HG03521 (cell line): Measurements from ENCODE around the gene WEE1.
"Not testable (repeated sequence)": the region's sequence is repeated elsewhere in the genome, so short reads cannot be mapped to it uniquely, and the experiment has no call there.

Experiments
- ATAC-seq: cut with Tn5 transposase; IDR thresholded peaks from one replicate; pipeline ENCODE4 v1.9.1; 2021; ENCODE audit warnings: mild to moderate bottlenecking, moderate library complexity; ENCODE audit not compliant: unreplicated experiment

Gene WEE1

DNA sequence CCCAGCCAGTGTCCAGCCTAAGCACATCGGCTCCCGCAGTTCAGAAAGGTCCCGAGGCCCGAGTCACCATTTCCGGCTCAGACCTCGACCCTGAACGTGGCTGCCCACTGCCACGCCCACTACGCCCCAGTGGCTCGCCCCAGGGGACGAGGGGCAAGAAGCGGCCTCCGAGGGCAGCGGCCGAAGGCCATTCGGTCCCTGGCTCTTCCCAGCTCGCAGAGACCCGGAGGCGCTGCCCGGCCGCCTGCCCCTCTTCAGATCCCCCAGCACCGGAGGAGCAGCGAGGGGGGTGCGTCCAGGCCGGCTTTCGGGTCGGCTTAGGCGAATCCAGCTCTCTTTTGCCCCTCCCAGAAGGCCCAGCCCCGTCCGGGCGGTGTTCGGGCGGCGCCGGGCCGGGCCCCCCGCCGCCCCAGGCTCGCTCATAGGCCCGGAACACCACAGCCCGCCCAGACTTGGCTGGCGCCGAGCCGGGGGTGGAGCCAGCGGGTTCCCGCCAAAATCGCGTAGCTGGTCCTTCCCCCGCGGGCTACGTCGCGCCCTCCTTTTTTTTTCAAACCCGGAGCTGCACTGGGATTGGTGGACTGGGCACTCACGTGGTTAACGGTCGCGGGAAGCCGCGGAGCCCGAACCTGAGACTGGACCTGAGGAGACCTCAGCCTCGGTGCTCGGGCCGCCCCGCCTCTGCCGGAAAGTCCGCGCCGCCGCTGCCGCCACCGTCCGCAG is at the start of gene WEE1:
Gene WEE1 (plus strand): TSS at position 619 of the 723 bp plus-strand sequence. CDS start 264 bp downstream, outside the sequence.
- peak; percentile 72 for ATAC-seq

DNA sequence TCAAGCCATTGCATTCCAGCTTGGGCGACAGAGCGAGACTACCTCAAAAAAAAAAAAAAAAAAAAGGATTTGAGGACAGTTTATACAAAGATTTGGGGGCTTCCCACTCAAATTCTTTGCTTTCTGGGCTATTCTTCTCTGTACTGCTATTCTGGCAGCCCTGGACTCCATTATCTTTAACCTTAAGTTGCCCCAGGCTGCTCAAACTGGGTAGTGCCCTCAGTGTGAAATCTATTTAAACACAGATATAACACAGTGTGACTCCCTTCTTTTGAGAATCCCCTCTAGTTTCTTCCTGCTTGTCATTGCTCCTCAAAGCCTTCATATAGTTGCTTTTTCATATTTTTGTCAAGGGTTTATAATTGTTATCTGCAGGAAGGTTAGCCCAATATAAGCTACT is 49.5 kb upstream of the WEE1 start:
- ATAC-seq = no peak

DNA sequence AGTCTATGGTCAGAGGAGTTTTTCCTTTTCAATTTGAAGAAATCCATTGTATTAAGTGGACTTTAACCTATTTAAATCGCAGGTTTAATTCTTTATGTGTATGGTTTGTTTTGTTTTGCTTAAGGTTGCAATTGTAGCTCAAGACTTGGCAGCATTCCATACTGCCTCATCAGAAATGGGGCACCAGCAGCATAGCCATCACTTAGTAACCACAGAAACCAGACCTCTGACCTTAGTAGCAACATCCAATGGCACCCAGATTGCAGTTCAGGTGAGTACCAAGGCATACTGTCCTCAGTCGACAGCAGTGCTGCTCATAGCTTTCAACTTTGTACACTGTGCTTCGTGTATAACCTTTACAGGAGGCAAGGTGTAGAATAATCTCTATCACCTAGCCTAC is 48.4 kb upstream of the WEE1 start:
- no peak for ATAC-seq

DNA sequence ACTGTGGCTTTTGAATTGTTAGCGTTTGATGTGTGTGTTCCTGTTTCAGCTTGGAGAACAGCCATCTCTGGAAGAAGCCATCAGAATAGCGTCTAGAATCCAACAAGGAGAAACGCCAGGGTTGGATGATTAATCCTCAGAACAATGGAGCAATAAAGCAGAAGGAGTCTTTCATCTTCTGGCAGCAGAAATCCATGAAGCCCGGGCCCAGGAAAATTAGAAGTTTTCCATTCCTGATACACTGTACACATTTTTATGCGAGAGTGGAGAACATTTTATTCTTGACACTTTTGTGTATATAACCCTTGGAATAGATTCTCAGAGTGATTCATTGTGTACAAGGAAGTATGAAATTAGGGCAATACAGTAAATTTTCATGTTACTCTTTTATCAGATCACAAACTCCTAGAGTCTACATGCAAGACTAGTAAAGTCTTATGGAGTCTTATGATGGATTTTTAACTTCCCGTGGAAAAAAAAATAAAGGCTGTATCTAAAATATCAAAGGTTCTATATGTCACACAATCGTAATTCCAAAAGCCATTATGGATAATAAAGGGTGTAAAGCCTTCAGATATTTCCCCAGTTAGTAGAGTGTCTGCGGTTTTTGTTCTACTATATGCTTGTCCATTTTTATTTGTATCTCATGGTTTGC is 45.9 kb upstream of the WEE1 start:
- ATAC-seq = no peak

DNA sequence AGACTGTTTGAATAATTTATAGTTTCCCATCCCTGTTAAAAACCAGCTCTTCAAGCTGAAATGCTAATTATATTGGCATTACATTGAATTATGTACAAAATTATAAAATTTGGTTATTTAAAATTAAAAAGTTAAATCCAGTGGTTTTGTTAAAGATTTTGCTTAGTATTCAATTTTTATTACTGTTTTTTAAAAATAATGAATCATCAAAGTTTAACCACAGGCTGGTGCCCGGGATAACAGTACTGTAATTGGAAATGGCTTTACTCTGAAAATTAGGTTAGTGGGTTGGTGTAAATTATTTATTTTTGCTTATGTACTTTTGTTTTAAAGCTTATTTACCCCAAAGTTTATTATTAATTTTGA is 45.4 kb upstream of the WEE1 start:
- ATAC-seq = no peak

DNA sequence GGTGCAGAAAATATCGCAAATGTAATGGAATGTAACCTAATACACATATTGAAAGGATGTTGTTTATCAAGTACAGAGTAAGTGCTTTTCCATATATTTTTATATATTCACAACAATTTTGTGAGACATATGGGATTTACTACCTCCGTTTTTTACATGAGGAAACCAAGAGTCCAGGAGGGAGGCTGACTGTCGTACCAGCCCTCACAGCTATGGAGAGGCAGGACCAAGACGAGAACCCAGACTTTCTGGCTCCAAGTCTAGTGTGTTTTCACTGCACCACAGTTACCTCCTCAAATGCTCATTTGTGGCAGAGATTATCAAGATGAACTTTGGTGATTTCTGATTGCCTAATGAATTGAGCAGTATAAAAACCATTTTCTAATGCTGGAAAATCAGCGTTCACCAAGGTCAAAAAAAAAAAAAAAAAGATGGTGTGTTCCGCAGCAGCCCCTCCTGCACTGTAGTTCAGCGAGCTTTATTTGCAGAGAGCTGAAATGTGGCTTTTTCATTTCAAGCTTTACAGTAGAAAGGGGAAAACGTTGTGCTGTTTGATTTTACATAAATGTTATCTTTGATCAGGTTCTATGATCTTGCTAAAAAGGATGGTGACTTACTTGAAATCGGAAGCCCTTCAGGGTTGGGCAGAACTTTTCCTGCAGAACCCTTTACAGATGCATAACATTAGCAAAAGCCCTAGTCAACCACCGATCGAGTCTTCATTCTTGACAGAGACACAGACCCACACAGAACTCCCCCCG is 44.7 kb upstream of the WEE1 start:
- ATAC-seq = no peak

DNA sequence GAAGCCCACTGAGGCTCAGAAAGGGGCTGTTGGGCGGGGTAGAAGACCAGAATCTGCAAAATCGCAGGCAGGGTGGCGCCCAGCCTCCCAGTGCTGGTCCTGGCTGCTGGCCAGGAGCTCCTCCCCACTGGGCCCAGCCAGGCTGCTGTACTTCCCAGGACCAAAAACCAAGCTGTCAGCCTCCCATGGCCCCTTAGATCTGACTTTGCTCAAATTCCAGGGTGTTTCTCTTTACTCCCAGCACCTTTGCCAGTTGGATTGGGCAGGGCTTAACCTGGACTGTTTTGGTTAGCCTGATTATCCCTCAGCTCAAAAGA is 44.2 kb upstream of the WEE1 start:
- ATAC-seq = no peak

DNA sequence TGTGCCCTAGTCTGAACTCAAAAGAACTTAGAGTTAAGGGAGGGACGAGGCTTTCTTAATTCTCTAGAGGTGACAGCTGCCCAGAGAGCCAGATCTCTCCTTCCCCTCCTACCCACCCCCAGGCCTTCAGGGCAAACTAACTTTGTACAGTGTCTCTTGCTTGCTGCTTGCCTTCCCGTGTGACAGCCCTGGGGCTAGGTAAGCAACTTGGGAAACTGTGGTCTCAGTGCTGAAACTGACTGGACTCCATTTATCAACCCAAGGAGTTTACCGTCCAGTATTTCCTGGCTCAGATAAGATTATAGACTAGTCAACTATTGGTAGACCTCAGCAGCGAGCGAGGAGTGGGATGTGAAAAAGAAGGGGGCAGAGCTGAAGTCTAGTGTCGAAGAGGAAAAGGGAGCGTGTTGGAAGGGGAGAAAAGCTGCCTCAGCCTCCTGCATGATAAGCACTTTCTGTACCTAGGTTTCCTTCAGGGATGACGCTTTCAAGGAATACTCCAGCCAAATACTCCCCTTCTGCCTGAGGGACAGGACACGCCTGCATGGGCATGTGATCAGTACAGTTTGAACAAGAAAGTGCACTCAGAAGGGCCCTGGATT is 43.3 kb upstream of the WEE1 start:
- ATAC-seq = no peak

DNA sequence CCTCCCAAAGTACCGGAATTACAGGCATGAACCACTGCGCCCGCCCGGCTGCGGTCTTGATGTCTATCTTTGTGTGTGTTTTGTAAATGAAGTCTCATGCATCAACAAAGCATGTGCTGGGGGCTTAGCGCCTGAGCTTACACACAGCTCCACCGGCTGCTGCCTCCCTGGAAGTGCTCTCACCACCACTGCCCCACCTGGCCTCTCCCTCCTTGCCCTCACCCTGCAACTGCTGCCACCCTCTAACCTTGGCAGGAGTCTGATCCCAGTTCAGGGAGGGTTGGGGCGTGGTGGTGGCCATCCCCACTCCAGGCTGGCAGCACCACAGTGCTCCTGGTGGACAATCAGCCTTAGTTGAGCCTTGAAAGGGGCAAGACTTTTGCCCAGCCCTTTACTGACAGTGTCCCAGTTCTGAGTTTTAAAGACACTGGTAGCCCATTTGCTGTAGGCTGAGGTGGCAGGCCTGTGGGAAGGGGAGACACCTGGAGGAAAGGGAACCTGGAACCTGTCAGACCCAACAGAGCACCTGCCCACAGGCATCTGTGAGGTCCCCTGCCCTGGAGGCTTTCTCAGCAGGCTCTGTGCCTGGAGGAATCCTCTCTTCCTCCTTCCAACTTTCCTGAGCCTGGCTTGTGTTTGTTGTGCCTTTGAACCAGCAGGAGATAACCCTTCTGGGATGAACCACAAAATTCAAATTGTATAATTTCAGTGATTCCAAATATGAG is 42.4 kb upstream of the WEE1 start:
- ATAC-seq = no peak

DNA sequence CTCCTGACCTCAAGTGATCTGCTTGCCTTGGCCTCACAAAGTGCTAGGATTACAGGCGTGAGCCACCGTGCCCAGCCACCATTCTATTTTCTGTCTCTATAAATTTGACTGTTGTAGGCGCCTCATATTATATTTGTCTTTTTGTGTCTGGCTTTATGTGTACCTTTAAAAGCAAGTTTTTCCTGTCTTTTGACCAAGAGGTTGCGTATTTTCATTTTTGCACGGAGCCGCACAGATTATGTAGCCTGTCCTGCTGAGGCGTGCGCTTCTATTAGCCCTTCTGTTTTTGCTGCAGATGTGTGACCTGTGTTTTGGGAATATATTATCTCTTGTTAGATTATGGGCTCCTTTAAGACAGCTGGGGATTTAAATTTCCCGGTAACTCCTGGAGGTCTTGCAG is 40.4 kb upstream of the WEE1 start:
- ATAC-seq = no peak

DNA sequence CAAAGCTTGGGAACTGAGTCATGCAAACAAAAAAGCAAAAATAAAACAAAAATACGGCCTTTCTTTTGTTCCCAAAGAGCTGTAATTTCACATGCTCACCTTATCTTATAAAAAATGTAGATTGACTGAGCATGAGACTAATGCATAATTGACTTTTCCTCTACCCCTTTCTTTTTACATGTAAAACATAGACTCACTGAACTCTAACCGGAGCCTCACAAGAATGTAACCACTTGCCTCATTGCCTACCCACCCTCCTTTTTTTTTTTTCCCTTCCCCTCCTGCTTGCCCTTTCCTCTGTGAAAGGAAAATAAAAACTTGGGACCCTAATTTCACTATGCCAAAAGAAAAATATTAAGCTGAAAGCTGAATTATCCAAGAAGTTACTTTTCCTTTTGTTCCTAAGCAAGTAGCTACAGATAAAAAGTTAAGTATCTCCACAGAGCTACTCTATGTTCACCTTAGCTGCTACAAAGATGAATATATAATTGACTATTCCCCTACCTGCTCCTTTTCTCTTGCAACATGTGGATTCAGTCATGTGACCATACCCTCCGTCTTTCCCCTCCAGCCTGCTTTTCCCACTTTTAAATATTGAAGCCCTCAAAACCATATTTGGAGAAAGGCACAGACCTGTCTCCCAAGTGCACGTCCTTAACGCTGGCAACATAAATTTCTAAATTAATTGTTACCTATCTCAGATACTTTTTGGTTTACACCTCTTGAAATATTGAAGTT is 39.6 kb upstream of the WEE1 start:
- ATAC-seq = no peak

DNA sequence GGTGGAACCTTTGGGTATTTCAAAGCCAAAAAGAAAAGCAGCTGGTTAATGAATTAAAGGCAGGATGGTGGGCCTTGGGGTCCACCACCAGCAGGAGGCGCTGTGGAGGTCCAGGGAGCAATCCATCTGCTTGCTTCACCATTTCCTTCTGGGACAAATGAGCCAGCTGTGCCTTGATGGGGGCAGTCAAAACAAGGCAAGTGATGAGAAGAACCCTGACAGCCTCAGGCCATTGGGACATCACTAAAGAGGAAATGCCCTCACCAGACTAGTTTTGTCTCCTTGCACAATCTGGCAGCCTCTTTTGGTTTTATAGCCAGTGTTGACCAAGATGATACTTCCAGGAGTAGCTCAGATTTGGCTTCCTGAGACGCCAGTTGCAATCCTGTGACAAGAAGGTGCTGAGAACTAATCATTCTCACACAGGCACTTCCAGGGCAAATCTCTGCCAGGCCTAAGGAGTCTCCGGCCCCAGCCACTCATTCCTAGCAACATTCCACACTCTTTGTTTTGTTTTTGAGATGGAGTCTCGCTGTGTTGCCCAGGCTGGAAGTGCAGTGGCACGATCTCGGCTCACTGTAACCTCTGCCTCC is 38.2 kb upstream of the WEE1 start:
- ATAC-seq = no peak

DNA sequence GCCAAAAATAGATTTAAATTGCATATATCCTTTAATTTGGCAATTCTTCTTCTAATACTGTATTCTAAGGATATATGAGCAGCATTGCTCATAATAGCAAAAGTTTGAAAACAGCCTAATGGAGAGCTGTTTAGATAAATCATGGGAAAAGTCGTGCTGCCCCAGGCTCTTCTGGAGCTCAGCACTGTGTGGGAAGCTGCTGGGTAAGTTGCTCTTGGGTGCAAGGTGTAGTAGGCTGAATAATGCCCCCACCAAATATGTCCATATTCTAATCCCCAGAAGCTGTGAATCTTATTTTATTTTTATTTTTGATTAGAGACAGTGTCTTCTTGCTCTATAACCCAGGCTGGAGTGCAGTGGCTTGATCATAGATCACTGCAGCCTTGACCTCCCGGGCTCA is 34.9 kb upstream of the WEE1 start:
- no peak for ATAC-seq

DNA sequence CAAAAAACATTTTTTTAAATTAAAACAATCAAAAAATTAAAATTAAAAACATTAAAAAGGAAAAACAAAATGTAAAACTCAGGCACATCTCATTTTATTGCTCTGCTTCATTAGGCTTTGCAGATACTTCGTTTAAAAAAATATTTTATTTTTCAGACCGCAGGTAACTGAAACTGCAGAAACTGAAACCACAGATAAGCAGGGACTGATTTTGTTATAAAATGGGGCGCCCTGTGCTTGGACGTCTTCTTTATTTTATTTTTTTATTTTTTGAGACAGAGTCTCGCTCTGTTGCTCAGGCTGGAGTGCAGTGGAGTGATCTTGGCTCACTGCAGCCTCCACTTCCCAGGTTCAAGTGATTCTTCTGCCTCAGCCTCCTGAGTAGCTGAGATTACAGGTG is 24.3 kb upstream of the WEE1 start:
- not testable (repeated sequence) for ATAC-seq

DNA sequence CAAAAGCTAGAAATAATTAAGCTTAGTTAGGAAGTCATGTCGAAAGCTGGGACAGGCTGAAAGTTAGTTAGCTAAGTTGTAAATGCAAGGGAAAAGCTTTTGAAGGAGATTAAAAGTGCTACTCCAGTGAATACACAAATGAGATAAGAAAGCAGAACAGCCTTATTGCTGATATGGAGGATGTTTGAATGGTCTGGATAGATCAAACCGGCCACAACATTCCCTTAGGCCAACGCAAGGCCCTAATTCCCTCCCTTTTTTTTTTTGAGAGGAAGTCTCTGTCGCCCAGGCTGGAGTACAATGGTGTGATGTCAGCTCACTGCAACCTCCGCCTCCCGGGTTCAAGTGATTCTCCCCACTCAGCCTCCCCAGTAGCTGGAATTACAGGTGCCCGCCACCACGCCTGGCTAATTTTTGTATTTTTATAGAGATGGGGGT is 23.3 kb upstream of the WEE1 start:
- no peak for ATAC-seq

DNA sequence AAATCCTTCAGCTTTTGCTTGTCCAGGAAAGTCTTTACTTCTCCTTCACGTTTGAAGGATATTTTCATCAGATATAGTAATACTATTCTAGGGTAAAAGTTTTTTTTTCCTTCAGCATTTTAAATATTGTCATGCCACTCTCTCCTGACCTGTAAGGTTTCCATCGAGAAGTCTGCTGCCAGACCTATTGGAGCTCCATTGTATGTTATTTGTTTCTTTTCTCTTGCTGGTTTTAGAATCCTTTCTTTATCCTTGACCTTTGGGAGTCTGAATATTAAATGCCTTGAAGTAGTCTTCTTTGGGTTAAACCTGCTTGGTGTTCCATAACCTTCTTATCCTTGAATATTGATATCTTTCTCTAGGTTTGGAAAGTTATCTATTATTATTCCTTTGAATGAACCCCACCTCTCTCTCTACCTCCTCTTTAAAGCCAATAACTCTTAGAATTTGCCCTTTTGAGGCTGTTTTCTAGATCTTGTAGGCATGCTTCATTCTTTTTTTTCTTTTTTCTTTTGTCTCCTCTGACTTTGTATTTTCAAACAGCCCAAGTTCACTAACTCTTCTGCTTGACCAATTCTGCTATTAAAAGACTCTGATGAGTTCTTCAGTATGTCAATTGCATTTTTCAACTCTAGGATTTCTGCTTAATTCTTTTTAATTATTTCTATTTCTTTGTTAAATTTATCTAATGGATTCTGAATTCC is 12.0 kb upstream of the WEE1 start:
- no peak for ATAC-seq

DNA sequence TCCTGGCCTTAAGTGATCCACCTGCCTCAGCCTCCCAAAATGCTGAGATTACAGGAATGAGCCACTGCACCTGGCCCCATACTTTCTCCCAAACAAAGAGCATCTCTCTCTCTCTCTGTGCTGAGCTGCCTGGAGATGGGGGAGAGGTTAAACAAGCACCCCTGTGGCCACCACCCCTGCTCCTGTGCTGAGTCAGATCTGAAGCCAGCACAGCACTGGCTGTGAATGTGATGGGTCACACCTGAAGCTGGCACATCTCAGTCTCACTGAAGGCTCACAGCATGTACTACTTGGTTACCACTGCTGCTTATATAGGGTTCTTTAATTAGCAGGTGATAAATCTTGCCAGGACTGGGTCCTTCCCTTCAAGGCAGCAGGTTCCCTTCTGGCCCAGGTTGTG is 10.8 kb upstream of the WEE1 start:
- no peak for ATAC-seq

DNA sequence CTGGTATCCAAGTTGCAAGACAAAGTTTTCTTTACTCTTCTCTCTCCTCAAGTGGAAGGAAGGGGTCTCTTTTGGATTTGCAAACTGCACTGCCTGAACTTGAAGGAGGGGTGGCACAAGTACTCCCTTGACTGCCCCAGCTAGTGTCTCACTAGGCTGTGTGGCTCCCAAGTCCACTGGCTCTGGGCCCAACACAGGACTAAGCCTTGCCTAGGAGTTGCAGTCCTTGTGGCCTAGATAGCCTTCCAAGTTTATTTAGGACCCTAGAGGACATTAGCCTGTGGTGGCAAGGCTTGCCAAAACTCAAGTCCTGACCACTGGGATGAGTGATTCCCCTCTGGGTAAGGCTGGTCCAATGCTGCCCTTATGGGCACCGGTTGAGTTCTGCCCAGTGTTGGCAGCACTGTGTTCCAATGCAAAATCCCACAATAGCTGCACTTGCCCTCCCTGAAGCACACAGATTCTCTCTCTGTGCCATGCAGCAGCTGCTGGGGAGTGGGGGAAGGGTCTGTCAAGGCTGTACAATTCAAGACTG is 10.2 kb upstream of the WEE1 start:
- ATAC-seq = no peak
